Fibroblast of villous mesenchyme (primary cell): ENCODE data around the gene GPR183. TPM values are rescaled to one million over a fixed set of nuclear protein-coding genes. Genes with fewer than 3 reads are reported as not detected.

Experiments
- DNase-seq: peaks from one replicate; pipeline ENCODE4 v3.0.0-alpha.2; 2010; ENCODE audit warnings: low read depth
- H3K4me3 ChIP-seq: 2 replicates; pipeline ENCODE4 v1.5.1; 2011; ENCODE audit warnings: low read depth, mild to moderate bottlenecking, low read length
- total RNA-seq: library from RNA; depleted of rRNA; stranded (reverse); fragments of >200 nt; gene quantifications from 2 replicates; pipeline ENCODE4 v1.2.3, GENCODE V29; 2012
- TF ChIP-seq, protein P1 (sequence below): IDR thresholded peaks from 2 replicates; pipeline ENCODE4 v1.5.1; 2012; ENCODE audit warnings: low read depth, mild to moderate bottlenecking, low read length; ENCODE audit not compliant: insufficient read depth

GPR183 gene
- total RNA-seq, 1 donor: 0.86 TPM

DNA sequence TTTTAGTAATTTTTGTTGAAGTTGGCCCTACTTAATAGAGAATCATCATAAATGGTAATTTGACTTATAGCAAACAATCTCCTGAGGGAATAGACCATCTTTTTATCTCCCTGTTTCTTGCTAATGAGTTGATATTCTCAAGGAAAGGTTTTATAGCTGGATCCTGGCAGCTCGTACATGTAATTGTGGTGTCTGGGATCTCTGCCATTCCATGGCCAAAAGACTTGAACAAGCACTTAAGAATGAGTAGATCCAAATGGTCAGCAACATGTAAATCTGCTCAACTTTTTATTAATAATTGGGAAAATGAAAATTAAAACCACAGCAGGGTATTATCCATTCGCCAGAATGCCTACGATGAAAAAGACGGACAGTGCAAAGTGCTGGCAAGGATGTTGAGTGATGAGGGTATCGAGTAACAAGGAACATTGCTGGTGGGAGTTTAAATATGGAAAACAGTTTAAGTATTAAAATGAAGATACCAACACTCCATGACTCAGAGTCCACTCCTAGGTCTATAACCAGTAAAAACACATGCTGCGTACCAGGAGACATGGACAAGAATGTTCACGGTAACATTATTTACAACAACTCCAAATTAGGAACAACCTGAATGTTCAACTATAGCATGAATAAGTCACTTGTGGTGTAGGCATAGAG, 43.9 kb downstream of the GPR183 start:
- TF ChIP-seq, protein P1, sequence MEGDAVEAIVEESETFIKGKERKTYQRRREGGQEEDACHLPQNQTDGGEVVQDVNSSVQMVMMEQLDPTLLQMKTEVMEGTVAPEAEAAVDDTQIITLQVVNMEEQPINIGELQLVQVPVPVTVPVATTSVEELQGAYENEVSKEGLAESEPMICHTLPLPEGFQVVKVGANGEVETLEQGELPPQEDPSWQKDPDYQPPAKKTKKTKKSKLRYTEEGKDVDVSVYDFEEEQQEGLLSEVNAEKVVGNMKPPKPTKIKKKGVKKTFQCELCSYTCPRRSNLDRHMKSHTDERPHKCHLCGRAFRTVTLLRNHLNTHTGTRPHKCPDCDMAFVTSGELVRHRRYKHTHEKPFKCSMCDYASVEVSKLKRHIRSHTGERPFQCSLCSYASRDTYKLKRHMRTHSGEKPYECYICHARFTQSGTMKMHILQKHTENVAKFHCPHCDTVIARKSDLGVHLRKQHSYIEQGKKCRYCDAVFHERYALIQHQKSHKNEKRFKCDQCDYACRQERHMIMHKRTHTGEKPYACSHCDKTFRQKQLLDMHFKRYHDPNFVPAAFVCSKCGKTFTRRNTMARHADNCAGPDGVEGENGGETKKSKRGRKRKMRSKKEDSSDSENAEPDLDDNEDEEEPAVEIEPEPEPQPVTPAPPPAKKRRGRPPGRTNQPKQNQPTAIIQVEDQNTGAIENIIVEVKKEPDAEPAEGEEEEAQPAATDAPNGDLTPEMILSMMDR: no peak
- no peak for DNase-seq
- no peak overlapping the region for H3K4me3 ChIP-seq

DNA sequence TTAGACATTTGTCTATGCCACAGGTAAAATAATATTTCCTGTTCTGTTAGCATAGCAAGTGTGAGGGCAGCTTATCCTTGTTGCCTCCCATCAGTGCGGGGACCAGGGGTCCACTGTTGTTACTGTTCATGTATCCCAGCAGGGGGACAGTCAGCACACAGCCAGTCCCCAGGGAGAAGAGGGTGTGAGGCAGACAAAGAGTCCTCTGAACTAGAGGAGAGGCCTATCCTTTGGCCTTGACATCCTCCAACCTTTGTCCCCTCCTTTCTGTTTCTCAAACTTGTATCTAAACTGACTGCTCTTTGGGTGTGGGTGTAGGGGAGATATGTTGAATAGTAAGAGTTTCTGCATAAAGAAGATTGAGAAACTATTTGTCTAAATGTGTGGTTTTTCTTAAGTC, 46.1 kb downstream of the GPR183 start:
- no peak for DNase-seq
- TF ChIP-seq, protein P1: no peak
- no peak overlapping the region for H3K4me3 ChIP-seq

DNA sequence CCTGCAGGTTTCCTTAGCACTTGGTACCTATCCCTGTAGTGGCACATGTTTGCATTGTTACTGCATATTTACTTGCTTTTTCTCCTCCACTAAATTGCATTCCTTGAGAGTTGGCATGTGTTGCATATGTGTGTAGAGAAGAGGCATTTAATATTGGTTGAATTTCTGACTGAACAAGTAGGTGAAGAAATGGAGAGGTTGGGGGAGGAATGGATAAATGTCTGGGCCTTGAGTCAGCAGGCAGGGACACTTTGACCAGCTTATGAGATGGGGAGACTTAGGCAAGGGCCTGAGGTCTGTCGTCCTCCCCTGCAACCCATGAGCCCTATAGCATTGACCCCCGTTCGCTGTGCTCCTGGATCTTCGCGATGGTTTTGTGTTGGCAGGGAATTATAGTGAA, 47.0 kb downstream of the GPR183 start:
- TF ChIP-seq, protein P1: no peak
- DNase-seq: no peak
- no peak overlapping the region for H3K4me3 ChIP-seq

DNA sequence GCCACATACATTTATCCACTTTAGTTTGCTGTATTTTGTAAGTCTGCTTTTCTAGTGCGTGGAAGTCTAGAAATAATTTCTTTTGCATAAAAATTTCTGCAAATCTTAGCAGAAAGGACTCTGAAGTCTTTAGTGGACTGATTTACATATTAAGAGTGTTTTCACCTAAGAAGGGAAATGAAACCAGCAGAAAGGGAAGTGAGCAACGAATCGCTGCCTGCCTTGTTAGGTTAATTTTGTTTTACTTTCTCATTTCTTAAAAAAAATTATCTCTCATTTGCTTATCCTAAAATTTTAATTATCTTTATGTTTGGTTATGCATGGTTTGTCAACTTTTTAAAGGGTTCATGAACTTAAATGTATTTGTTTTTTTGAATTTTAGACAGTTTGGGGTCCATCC, 48.3 kb downstream of the GPR183 start:
- no peak for DNase-seq
- no peak overlapping the region for H3K4me3 ChIP-seq
- TF ChIP-seq, protein P1: no peak

DNA sequence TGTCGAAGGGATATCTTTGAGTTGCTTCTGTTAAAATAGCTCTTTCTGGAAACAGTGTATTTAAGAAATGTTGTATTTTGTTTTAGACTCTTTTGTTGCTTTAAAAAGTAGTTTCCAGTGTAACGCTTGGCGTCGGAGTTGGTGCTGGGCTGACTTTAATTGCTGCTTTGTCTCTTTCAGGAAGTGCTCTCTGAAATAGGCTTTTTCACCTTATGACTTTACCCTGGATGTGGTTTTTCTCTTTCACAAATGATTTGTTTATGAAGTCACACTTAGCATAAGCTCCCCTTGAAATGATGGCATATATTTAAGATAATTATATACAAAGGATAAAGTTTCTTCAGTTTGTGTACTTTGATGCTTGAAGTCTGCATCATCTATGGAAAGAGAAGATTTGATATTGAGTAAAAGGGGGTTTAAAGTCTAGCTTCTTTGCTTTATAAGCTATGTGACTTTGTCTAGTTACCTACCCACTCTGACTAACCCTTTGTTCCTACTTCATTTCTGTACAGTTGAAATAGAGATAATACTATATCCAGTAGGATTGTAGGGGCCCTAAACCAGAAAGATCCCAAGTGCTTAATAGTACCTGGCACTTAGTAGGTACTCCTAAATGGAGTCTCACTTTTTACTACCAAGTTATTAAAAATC, 48.9 kb downstream of the GPR183 start, which contains the start of gene GPR18:
Gene GPR18, minus strand, starts transcription at position 170 of the 651 bp plus-strand sequence. CDS start 2,507 bp downstream, outside the sequence.
- H3K4me3 ChIP-seq: no peak within 1 kb of the TSS
- TF ChIP-seq, protein P1: no peak
- no peak for DNase-seq

DNA sequence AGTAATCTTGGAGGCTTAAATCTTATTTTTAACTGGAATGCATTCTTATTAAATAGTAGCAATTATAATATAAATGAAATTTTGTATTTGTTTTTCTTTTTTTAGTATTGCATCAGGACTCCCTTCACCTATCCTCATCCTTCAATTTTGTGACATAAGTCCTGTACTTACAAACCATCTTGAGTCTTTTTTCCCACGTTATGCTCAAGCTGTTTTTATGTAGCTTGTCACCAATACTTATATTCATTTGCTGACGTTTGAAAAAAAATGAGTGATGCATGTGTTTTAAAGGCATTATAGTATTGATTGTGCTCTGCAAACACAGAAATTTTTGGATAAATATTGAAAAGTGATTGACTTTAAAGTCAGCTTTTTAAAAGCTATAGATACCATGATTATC, 49.9 kb downstream of the GPR183 start:
- no peak for DNase-seq
- TF ChIP-seq, protein P1: no peak
- no peak overlapping the region for H3K4me3 ChIP-seq
